HCT116 (cell line): Measurements from ENCODE around the gene RPL10. TPM values are rescaled to one million over a fixed set of nuclear protein-coding genes. Genes with fewer than 3 reads are reported as not detected.
A peak's percentile ranks its signal among the peaks of the same experiment; 100 is the strongest.

Experiments
- ATAC-seq: fragments of 200-7000 bp; cut with Tn5 transposase; 2 replicates; pipeline ENCODE4 v1.9.1; 2020; ENCODE audit warnings: mild to moderate bottlenecking, moderate library complexity
- BruUV-seq: library from RNA; stranded (reverse); fragments of 400-500 nt; replicated peaks from 2 replicates; lab custom pipeline; 2021; lab: Mats Ljungman, UMichigan
- CTCF ChIA-PET: fragments of 300-600 bp; sonication (Branson Sonifier 250); formaldehyde crosslinking; loops from one replicate; lab custom pipeline; 2021; ENCODE audit warnings: antibody characterized with exemption; lab: Charles Lee
- POLR2A ChIA-PET: fragments of 300-600, 350-600 bp; sonication (Branson Sonifier 250); formaldehyde crosslinking; loops from one replicate; lab custom pipeline; 2021; ENCODE audit warnings: antibody characterized with exemption; lab: Charles Lee
- RAD21 ChIA-PET, 2 experiments: fragments of 300-600 bp; sonication (Branson Sonifier 250); formaldehyde crosslinking; loops; one replicate each; lab custom pipeline; 2023; ENCODE audit warnings: low total read pairs in 2 of 2; ENCODE audit not compliant: uncharacterized antibody in 2 of 2, unreplicated experiment in 2 of 2, low non-redundant PET in 1 of 2; lab: Charles Lee
- DNase-seq: peaks from one replicate; pipeline ENCODE4 v3.0.0-alpha.2; 2010; ENCODE audit warnings: low read depth, low spot score
- H2AFZ ChIP-seq: fragments of 200-600 bp; shearing (Covaris generic), sonication (generic); 2 replicates; pipeline ENCODE4 v1.6.1; 2017; ENCODE audit warnings: low read depth, mixed run types, mixed read lengths, antibody characterized with exemption, low read length; ENCODE audit not compliant: poor library complexity, severe bottlenecking
- H3K27ac ChIP-seq: 2 replicates; pipeline ENCODE4 v1.5.1; 2012; ENCODE audit warnings: low read depth, low read length
- H3K27me3 ChIP-seq: fragments of 200-600 bp; sonication (generic); 2 replicates; pipeline ENCODE4 v1.6.1; 2016; ENCODE audit warnings: mixed run types, low read length, mixed read lengths; ENCODE audit not compliant: insufficient read depth
- H3K36me3 ChIP-seq, 2 experiments: fragments of 200-500 bp in 1 of 2; fragments of 200-600 bp in 1 of 2; sonication (Bioruptor generic) in 1 of 2; sonication (generic) in 1 of 2; 2 replicates each; pipeline versions ENCODE4 v1.5.1 to v1.6.1; 2014 to 2016; ENCODE audit warnings: low read length in 2 of 2, inconsistent platforms in 1 of 2, mixed read lengths in 1 of 2, mixed run types in 1 of 2; ENCODE audit not compliant: insufficient read depth in 2 of 2, control insufficient read depth in 1 of 2
- H3K4me1 ChIP-seq, 2 experiments: fragments of 200-600 bp in 1 of 2; sonication (generic) in 1 of 2; 2 replicates each; pipeline versions ENCODE4 v1.5.1 to v1.6.1; 2012 to 2017; ENCODE audit warnings: low read length in 2 of 2, inconsistent platforms in 1 of 2, mild to moderate bottlenecking in 1 of 2, mixed read lengths in 1 of 2, mixed run types in 1 of 2, moderate library complexity in 1 of 2; ENCODE audit not compliant: insufficient read depth in 2 of 2, control insufficient read depth in 1 of 2
- H3K4me2 ChIP-seq: fragments of 200-600 bp; sonication (generic); 2 replicates; pipeline ENCODE4 v1.6.1; 2017; ENCODE audit warnings: mixed run types, low read length, mixed read lengths
- H3K4me3 ChIP-seq, 2 experiments: fragments of 200-600 bp in 1 of 2; sonication (generic) in 1 of 2; replicated peaks in 1 of 2; 2 replicates each; pipeline ENCODE4 v1.5.1; 2011 to 2016; ENCODE audit warnings: low read length in 2 of 2, control low read depth in 1 of 2, low read depth in 1 of 2, mild to moderate bottlenecking in 1 of 2, mixed read lengths in 1 of 2, mixed run types in 1 of 2
- H3K79me2 ChIP-seq: fragments of 200-600 bp; sonication (generic); 2 replicates; pipeline ENCODE4 v1.6.1; 2017; ENCODE audit warnings: mild to moderate bottlenecking, mixed run types, low read length, moderate library complexity, mixed read lengths; ENCODE audit not compliant: insufficient read depth
- H3K9ac ChIP-seq: fragments of 200-600 bp; sonication (generic); 2 replicates; pipeline ENCODE4 v1.6.1; 2016; ENCODE audit warnings: low read length, mixed read lengths
- H3K9me2 ChIP-seq: fragments of 200-600 bp; sonication (generic), shearing (Covaris generic); 2 replicates; pipeline ENCODE4 v1.6.1; 2017; ENCODE audit warnings: mixed run types, mild to moderate bottlenecking, moderate library complexity; ENCODE audit not compliant: insufficient read depth
- H3K9me3 ChIP-seq, 2 experiments: fragments of 200-500 bp in 1 of 2; fragments of 200-600 bp in 1 of 2; sonication (Bioruptor generic) in 1 of 2; sonication (generic) in 1 of 2; 2 replicates each; pipeline ENCODE4 v1.6.1; 2014 to 2017; ENCODE audit warnings: low read length in 2 of 2, mixed read lengths in 2 of 2, inconsistent platforms in 1 of 2, low read depth in 1 of 2, mild to moderate bottlenecking in 1 of 2, mixed run types in 1 of 2, moderate library complexity in 1 of 2; ENCODE audit not compliant: control insufficient read depth in 1 of 2, insufficient read depth in 1 of 2
- H4K20me1 ChIP-seq: fragments of 200-600 bp; sonication (generic), shearing (Covaris generic); 2 replicates; pipeline ENCODE4 v1.6.1; 2017; ENCODE audit warnings: mixed run types, mild to moderate bottlenecking, moderate library complexity; ENCODE audit not compliant: insufficient read depth
- ATF3 ChIP-seq: IDR thresholded peaks from 2 replicates; pipeline ENCODE4 v1.6.1; 2012
- EZH2 ChIP-seq: fragments of 200-600 bp; sonication (generic); IDR thresholded peaks from 2 replicates; pipeline ENCODE4 v1.6.1; 2017; ENCODE audit warnings: antibody characterized with exemption, mixed run types
- EZH2phosphoT487 ChIP-seq: fragments of 200-600 bp; IDR thresholded peaks from 2 replicates; pipeline ENCODE4 v1.6.1; 2018; ENCODE audit warnings: antibody characterized with exemption, borderline replicate concordance
- MAX ChIP-seq: IDR thresholded peaks from 2 replicates; pipeline ENCODE4 v1.6.1; 2012
- POLR2A ChIP-seq: IDR thresholded peaks from 2 replicates; pipeline ENCODE4 v1.7.0; 2011; ENCODE audit warnings: borderline replicate concordance; ENCODE audit not compliant: insufficient read depth, insufficient read length; ENCODE audit errors: extremely low read depth
- POLR2AphosphoS5 ChIP-seq: IDR thresholded peaks from 2 replicates; pipeline ENCODE4 v1.6.1; 2011; ENCODE audit warnings: mild to moderate bottlenecking, low read depth, low read length, moderate library complexity
- RAD21 ChIP-seq: IDR thresholded peaks from 2 replicates; pipeline ENCODE4 v1.6.1; 2012; ENCODE audit warnings: low read depth, mild to moderate bottlenecking
- REST ChIP-seq: IDR thresholded peaks from 2 replicates; pipeline ENCODE4 v1.6.1; 2012; ENCODE audit warnings: low read depth
- TCF7L2 ChIP-seq: IDR thresholded peaks from 2 replicates; pipeline ENCODE4 v1.7.0; 2011; ENCODE audit warnings: borderline replicate concordance, inconsistent platforms; ENCODE audit not compliant: insufficient read depth, insufficient read length; ENCODE audit errors: extremely low read depth
- intact Hi-C: fragments of 100-400 bp; cut with micrococcal nuclease; formaldehyde crosslinking; loops from 2 replicates; pipeline ENCODE4 v1.10.0; 2022
- total RNA-seq: library from RNA; stranded (reverse); gene quantifications from one replicate; pipeline ENCODE4 v1.2.1, GENCODE V29; 2021; ENCODE audit not compliant: unreplicated experiment

RPL10 gene
- total RNA-seq, 1 experiment from 2014 or later = 3,069 TPM

GRCh38 chrX:154401045-154401799, 3.0 kb downstream of the RPL10 start:
- Histone ChIP-seq H3K36me3 (peaks cover 0 to 27% of the 10 kb centered on the region in 2 experiments; a peak in 1 of 4 replicates), H4K20me1 (no peaks in the 10 kb centered on the region), H3K9ac (no peak overlapping the region), H3K4me3 (no peak overlapping the region)
- RAD21 ChIA-PET = no interaction called here
- DNase-seq = no peak
- TF ChIP-seq POLR2A (peak; percentile 74), EZH2phosphoT487 (no peak), POLR2AphosphoS5 (peak; percentile 78), MAX (no peak), EZH2 (no peak), REST (no peak), TCF7L2 (no peak), ATF3 (no peak), RAD21 (no peak)
- TF ChIP-seq, all 23 proteins: peak for 2
- H3K79me2 ChIP-seq = peaks cover 19% of the 10 kb centered on the region
- H3K4me2 ChIP-seq = no peak overlapping the region
- H3K9me2 ChIP-seq = no peaks in the 10 kb centered on the region
- ChIA-PET POLR2A (interaction anchor here (2.8 kb wide), 1 partner anchor 8 kb away, joined by 10 read pairs; the partner anchor contains the start of gene DNASE1L1), CTCF (no interaction called here)
- H3K27ac ChIP-seq = peak overlapping the region; percentile 45; the same call in 1 of the 2 replicates
- H3K9me3 ChIP-seq = no peaks in the 10 kb centered on the region
- peak; percentile 14 for ATAC-seq
- intact Hi-C loops = no loop called here
- H3K4me1 ChIP-seq = peaks cover 0 to 21% of the 10 kb centered on the region in 2 experiments; a peak in 2 of 4 replicates
- no TSS peak for BruUV-seq
- no peak overlapping the region for H2AFZ ChIP-seq
- no peaks in the 10 kb centered on the region for H3K27me3 ChIP-seq
